Stimulated activated CD8-positive, alpha-beta memory T cell treated with anti-CD3 and anti-CD28 coated beads, Interleukin-4, amount 100 ng/mL, for 24 hours (primary cell): ENCODE measurements around the gene EPC1.
A peak's percentile ranks its signal among the peaks of the same experiment; 100 is the strongest.
"Not testable (repeated sequence)": the region's sequence is repeated elsewhere in the genome, so short reads cannot be mapped to it uniquely, and the experiment has no call there.

Experiments
- DNase-seq: peaks from one replicate; pipeline ENCODE4 v3.0.0-alpha.2; 2020; ENCODE audit warnings: low read depth

The EPC1 gene

DNA sequence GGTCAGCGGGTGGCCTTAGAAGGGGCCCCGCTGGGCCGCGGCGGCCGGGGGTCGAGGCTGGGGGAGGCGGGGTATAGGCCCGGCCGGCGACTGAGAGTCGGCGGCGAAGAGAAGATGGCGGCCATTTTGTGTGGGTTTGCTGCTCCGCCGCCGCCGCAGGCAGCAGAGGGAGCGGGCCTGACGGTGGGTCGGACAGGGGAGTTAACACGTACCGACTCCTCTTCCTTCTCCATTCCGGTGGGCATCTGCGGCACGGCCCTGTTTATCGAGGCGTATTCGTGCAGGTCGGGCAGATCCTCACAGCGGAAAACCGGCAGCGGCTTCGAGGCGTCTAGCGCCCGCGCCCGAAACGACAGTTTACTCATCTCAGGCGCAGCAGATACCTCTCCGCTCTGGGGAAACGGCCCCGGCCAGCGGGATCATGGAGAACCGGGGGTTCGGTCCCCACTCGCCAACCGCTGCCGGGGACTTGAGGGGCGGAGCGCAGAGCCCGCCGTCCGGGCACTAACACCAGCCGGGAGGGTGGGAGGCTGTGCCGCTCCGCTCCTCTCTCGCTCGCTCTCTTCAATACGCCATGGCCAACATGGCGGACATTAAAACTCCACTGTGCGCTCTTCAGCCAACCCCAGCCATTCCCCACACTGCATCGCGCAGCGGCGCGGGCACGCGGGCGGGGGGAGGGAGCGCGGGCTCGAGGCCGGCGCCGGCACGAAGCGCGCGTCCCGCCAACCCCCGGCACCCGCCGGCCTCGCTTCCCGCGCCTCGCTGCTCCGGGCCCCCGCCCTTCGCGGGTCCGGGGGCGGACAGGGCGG, at the start of gene EPC1:
TSS of gene EPC1 (minus strand) at position 608 of the 812 bp plus-strand sequence. CDS start at position 365, 243 bp downstream.
- peak; percentile 82 for DNase-seq

DNA sequence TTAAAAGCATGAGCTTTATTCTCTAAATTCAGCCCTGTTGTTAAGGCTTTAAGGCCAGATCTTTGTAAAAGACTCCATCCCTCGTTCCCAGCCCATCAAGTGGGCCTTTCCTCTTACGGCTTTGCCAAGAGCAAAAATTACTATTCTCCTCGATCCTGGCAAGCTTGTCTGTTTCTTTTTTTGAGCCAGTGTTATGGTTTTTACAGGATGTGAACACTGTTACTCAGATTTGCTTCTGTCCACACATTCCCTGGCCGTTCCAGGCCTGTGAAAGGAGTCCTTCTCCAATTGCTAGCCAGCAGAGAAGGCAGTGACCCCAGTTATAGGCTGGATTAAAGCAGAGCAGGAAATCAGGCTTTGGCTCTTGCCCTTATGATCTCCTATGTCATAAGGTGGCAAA, 47.0 kb upstream of the EPC1 start:
- no peak for DNase-seq

- DNase-seq: not testable (repeated sequence)
Measured at GRCh38 chr10:32392284-32392683, 45.3 kb upstream of the EPC1 start.

GRCh38 chr10:32390193-32390592, 43.2 kb upstream of the EPC1 start:
- no peak for DNase-seq

DNA sequence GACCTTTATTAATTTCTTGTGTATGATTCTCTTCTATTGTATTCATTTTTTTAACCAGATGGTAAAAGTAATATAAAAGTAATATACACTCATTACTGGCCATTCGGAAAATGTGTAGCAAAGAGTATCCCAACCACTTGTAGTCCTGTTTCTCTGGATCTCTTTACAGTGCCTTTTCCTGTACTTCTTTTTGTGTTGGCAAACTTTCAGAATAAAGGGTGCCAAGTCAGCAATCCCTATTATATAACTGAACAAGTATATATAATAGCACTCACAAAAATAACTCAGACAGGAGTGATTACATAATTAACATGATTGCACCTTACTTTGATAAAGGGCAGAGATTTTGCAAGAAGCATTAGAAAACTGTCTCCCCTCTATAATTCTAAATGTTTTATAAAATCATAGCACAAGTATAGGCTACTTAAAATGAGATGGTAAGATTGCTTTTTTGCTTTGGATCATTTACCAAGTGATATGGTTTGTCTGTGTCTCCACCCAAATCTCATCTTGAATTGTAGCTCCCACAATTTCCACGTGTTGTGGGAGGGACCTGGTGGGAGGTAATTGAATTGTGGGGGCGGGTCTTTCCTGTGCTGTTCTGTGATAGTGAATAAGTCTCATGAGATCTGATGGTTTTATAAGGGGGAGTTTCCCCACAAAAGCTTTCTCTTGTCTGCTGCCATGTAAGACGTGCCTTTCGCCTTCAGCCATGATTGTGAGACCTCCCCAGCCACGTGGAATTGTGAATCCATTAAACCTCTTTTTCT, 41.5 kb upstream of the EPC1 start:
- DNase-seq: no peak

GRCh38 chr10:32386623-32387260, 39.8 kb upstream of the EPC1 start:
- no peak for DNase-seq

GRCh38 chr10:32384171-32384570, 37.2 kb upstream of the EPC1 start:
- DNase-seq: no peak

GRCh38 chr10:32381165-32381564, 34.2 kb upstream of the EPC1 start:
- no peak for DNase-seq

DNA sequence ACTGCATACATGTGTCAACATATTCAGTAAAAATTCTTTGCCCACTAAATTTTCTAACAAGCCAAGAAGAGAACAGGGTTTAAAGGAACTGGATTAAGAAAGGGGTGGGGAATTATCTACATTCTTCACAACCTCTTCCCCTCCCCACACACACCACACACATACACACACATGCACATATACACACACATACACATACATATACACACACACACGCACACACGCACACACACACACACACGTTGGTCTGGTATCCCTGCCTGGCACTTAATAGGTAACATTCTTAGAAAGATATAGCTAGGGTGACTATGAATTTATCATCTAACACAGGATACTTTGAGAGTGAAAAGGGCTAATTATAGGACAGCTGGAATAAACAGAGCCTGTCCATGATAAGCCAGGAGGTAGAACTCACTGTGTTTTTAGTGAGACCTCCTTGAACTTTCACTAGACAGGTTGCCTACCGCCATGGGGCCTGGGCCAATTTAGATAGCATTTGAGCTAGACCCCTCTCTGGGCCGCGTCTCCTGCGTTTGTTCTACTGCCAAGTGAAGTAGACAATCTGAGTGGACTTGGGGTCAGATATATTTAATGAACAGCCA, 33.1 kb upstream of the EPC1 start:
- DNase-seq: no peak

- DNase-seq: no peak
Measured at GRCh38 chr10:32379318-32379949, 32.5 kb upstream of the EPC1 start.

GRCh38 chr10:32378363-32379317, 31.7 kb upstream of the EPC1 start:
- DNase-seq: peak; percentile 86

DNA sequence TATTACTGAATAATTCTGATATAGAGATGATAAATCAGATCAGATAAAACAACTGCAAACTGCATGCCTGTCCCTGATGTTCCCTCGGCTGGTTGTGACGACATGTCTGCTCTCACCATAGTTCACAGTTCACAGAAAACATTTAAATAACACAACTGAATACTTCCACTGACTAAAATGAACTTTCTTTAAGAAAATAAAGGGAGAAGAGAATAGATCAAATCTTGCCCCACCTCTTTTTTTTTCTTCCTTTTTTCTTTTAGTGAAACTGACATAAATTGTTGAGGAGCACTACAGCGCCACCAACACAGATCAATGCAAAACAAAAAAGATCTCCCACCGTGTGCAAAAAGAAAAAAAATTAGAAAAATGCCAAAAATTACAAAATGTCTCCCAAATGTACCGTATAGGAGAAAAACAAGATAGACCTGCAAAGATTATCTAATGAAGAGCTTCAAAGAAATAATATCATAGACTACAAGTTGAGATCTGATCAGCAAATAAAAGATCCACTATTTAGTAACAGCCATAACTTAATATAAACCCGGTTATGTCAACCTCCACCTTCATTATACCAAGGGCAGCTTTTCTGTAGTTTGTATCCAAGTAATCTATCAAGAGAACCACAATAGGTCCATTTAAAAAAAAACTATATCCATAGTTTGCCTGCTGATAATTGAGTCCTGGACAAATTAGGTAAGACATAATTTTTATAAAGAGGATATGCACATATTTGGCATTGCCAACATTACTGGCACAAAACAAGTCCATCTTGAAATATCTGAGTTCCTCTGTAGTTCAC, 30.7 kb upstream of the EPC1 start:
- no peak for DNase-seq

GRCh38 chr10:32376771-32377170, 29.8 kb upstream of the EPC1 start:
- no peak for DNase-seq

GRCh38 chr10:32376097-32376496, 29.1 kb upstream of the EPC1 start:
- no peak for DNase-seq

DNA sequence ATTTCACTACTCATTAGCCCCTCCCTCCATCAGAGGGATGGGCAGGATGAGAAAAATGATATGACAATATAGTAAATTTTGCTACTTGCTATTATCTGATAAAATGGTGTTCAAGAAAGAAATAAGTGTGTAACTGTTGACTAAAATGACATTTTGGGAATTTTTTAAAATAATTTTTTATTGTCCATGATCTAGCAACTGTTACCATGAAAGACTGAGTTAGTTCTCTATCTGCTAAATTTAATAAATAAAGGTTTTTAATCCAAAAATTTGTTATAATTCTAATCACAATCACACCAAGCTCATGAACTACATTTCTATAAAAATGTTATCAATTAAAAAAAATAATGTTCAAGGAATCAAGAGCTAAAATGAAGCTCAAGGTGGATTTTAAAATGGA, 28.7 kb upstream of the EPC1 start:
- no peak for DNase-seq

- no peak for DNase-seq
Measured at GRCh38 chr10:32374605-32375004, 27.6 kb upstream of the EPC1 start.

DNA sequence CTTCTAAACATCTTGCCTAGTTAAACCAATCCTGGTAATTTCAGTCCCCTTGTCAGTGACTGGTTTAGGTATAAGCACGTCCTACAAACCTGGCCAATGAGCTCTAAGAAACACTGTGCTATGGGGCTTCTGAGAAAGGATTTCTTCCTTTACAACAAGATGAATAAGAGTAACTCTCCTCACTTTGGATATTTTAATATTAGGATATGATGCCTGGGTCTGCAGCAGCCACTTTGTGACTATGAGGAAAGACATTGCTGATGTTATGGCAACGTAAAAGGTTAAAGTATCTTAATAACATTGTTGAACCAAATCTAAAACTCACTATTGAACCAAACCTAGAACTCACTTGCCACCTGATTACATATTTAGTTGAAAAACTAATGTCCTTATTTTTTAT, 26.5 kb upstream of the EPC1 start:
- no peak for DNase-seq

- DNase-seq: no peak
Measured at GRCh38 chr10:32373031-32373430, 26.1 kb upstream of the EPC1 start.

- no peak for DNase-seq
Measured at GRCh38 chr10:32372000-32372875, 25.3 kb upstream of the EPC1 start.
